CD4-positive, alpha-beta T cell treated with Interleukin-2 at 100 ng/mL for 4 hours (primary cell): ENCODE data around the gene ICOSLG.
A peak's percentile ranks its signal among the peaks of the same experiment; 100 is the strongest.
"Not testable (repeated sequence)": the region's sequence is repeated elsewhere in the genome, so short reads cannot be mapped to it uniquely, and the experiment has no call there.

Experiments used
- DNase-seq: peaks from one replicate; pipeline ENCODE4 v3.0.0-alpha.2; 2020; ENCODE audit warnings: low spot score

The ICOSLG gene, protein sequence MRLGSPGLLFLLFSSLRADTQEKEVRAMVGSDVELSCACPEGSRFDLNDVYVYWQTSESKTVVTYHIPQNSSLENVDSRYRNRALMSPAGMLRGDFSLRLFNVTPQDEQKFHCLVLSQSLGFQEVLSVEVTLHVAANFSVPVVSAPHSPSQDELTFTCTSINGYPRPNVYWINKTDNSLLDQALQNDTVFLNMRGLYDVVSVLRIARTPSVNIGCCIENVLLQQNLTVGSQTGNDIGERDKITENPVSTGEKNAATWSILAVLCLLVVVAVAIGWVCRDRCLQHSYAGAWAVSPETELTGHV

GRCh38 chr21:44240842-44241241 is at the start of gene ICOSLG:
Gene ICOSLG, minus strand, starts transcription at chr21:44240943. Its CDS starts 126 bp downstream, at chr21:44240817.
- not testable (repeated sequence) for DNase-seq

DNA sequence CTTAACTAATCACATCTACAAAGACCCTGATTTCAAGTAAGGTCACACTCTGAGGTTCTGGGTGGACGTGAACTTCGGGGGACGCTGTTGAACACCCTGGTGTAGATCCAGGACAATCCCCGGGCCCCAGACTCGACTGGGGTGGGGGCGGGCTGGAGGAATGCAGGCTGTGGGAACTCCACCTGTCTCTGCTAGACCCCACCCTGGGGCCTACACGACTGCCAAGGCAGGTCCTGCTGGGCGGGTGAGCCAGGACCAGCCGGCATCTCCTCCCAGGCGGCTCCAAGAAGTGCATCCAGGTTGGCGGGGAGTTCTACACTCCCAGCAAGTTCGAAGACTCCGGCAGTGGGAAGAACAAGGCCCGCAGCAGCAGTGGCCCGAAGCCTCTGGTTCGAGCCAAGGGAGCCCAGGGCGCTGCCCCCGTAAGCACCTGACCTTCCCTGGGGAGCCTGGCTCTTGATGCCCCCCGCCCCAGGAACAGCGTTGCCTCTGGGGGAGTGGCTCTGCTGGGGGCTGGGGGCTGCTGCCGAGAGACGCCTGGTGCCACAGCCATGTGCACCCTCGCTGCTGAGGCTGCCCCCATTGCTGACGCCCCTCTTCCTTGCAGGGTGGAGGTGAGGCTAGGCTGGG is 48.8 kb upstream of the ICOSLG start:
- DNase-seq = no peak

DNA sequence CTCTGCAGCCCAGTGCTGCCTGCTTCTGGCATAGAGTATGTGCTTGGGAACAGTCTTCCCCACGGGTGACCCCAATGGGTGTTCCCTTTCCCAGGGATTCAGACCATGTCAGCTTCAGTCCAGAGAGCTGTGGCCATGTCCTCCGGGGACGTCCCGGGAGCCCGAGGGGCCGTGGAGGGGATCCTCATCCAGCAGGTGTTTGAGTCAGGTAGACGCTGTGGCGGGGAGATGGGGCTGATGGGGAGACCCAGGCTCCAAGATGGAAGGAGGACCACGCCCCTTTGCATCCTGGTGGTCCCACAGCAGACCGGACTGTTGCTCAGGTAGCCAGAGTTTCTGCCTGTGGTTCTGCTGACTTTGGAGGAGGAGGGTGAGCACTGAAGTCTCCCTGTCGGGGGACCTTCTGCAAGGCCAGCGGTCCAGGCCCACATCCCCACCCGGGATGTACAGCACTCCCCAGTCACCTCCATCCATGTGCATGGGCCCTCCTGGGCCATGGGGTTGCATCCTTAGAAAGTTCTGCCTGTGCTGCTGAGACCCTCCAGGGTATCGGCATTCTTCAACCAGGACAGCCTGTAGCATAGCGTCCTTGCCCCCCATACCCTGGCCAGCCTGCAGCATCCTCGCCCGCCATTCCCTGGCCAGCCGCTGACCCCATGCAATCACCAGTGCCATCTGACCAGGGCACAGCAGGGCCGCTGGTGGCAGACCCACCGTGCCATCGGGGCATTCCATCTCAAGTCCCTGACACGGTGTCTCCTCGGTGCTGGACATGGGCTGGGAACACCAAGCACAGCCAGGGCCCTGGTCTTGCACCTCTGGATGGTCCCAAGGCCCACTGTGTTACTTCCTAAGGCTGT is 47.7 kb upstream of the ICOSLG start:
- no peak for DNase-seq

DNA sequence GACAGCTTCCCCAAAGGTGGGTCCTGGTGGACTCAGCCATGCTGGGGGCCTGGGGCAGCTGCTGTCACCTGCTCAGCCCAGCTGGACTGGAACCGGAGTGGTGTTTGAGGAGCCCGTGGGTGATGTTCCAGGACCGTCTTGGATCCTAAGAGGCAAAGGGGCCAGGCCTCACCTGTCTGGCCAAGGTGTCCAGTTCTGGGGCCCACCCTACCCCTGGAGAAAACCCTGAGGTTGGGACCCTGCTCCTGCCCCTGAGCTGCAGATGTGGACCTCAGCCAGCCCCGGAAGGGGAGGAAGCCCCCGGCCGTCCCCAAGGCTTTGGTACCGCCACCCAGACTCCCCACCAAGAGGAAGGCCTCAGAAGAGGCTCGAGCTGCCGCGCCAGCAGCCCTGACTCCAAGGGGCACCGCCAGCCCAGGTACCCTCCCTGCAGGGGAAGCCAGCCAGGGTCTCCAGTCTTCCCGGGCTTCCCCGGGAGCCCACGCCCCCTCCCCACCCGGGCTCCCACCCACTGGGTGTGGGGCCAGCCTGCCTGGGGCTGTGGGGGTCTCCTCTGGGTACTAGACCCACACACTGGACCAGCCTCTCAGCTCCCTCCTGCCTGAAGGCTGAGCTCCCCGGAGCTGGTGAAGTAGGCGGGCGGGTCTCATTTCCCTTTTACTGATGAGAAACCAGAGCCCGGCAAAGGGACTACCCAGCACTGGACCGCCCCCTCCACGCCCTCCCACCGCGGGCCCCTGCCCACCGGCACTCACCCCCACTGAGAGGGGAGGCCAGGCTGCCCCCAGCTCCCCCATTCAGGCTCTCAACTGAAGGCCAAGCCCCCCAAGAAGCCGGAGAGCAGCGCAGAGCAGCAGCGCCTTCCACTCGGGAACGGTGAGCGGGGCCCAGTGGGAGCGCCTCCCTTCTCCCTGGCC is 46.2 kb upstream of the ICOSLG start:
- no peak for DNase-seq

- no peak for DNase-seq
Observed at GRCh38 chr21:44286086-44286715, 45.5 kb upstream of the ICOSLG start.

DNA sequence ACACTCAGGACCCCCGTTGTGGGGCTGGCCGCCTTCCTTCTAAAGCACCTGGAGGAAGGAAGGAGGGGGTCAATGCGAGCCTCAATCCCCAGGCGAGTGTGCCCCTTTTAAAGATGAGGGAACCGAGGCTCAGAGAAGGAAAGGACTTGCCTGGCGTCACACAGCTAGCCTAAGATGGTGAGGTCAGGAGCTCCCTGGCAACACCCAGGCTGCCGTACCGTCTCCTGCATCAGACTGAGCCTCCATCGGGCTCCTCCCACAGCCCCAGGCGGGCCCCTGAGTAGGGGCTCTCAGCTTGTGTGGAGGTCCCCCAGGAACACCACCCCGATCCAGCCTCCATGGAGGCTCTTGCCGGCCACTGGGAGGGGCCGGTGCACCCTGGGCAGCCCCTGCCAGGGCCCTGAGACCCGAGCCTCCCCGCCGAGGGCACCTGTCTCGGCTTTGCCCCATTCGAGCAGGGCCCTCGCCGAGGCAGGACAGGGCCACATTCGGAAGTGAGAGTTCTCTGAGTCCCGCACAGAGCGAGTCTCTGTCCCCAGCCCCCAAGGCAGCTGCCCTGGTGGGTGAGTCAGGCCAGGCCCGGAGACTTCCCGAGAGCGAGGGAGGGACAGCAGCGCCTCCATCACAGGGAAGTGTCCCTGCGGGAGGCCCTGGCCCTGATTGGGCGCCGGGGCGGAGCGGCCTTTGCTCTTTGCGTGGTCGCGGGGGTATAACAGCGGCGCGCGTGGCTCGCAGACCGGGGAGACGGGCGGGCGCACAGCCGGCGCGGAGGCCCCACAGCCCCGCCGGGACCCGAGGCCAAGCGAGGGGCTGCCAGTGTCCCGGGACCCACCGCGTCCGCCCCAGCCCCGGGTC is 44.6 kb upstream of the ICOSLG start, which contains the start of gene AIRE:
AIRE (plus strand) TSS at position 739 of the 855 bp plus-strand sequence. CDS start 131 bp downstream, outside the sequence.
- no peak for DNase-seq

DNA sequence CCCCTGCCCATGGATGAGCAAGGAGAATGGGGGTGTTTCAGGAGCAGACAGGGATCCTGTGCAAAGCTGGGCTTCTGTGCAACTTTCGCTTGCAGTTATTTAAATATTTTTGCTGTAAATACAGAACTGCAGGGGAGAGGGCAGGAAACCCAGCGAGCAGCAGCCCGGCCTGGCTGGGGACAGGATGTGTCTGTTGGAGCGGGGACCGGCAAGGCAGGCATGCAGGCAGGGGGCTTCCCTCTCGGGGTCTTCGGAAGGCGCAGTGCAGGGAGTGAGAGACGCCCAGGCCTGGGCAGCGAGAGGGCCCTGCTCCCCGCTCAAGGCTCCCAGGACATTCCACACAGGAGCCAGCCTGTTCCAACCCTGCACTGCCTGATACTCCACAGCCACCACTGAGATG is 43.2 kb upstream of the ICOSLG start:
- no peak for DNase-seq

DNA sequence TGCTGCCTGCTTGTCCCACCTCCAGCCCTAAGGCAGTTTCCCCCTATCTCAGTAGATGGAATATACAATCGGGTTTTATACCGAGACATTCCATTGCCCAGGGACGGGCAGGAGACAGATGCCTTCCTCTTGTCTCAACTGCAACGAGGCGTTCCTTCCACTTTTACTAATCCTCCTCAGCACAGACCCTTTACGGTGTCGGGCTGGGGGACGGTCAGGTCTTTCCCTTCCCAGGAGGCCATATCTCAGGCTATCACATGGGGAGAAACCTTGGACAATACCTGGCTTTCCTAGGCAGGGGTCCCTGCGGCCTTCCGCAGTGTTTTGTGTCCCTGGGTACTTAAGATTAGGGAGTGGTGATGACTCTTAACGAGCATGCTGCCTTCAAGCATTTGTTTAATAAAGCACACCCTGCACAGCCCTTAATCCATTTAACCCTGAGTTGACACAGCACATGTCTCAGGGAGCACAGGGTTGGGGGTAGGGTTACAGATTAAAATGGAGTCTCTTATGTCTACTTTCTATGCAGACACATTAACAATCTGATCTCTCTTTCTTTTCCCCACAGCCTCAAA is 42.6 kb upstream of the ICOSLG start:
- DNase-seq = not testable (repeated sequence)

DNA sequence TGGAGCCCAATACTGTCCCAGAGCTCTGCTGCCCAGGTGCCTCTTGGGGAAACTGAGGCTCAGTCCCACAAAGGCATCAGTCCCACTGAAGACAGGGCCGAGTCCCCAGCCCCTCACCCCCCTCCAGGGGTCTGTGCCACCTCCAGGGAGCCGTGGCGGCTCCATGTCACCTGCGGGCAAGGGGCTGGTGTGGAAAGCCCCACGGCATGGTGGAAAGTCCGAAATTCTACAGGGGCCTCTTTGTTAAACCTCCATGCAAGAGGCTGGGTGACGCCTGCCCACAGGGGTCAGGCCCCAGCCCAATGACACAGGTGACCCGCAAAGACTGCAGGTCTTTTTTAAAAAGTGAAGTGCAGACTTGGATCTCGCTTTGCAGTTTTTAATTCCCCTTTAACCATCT is 41.6 kb upstream of the ICOSLG start:
- DNase-seq = no peak

DNA sequence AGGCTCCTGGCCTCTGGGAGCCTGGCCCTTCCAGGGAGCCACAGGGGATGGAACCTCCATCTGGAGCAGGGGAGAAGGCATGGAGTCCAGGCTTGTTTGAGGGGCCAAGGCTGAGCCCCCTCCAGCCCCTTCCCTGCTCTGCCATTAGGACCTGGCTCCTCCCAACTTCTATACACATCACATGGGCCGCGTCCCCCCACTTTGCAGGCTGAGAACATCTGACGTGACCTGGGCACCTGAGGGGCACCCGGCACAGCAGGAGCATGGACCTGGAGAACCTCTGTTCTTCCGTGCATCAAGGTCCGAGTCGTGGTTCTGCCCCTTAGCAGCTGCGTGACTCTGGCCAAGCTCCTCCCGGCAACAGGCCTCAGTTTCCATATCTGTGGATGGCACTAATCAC is 41.1 kb upstream of the ICOSLG start:
- no peak for DNase-seq

DNA sequence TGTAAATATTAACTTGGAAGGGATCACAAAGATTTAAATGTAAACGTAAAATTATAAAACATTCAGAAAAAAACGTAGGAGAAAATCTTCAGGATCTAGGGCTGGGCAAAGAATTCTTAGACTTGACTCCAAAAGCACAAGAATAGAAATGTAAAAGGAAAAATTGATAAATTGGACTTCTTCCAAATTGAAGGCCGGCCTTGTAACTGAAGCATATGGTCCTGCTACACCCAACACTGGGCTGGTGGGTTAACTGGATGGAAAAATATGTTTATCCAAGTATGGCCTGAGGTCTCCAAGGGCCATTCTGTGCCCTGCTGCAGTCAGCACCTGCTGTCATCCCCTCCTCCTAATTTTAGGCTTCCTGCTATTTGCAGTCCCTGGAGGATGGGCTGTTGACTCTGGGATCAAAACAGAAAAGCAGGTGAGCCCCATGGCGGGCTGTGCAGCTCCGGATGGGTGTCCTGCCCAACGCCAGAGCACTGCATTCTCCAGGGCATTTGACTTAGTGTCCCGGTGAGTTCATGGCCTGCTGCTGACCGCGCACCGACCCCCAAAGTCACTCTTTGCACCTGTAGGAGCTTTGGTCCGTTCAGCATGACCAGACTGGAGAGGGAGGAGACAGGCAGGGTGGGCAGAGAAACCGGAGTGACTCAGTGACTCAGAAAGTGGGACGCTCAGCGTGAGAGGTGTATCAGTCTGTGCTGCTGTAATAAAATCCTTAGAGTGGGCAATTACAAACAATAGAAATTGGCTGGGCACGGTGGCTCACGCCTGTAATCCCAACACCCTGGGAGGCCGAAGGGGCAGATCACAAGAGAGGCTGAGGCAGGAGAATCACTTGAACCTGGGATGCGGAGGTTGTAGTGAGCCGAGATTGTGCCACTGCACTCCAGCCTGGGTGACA is 38.9 kb upstream of the ICOSLG start:
- no peak for DNase-seq

- no peak for DNase-seq
Observed at GRCh38 chr21:44275041-44275440, 34.3 kb upstream of the ICOSLG start.

DNA sequence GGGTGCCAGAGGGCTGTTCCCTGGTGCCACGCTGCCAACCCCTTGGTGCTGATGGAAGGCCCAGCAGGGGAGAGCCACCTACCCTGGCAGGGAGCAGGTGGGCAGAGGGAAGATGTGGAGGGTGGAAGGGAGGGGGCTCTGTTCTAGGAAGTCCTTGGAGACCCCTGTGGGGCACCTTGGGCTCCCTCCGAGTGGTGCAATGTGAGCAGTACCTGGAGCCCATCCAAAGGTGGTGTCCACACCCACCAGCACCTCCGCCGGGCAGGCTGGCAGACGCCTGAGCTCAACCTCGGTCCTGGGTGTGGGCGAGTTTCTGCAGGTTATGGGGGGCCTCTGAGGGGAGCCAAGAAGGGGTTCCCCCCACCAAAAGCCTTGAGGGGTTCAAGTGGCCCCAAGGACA is 32.3 kb upstream of the ICOSLG start:
- DNase-seq = no peak

GRCh38 chr21:44272284-44272858 is 31.6 kb upstream of the ICOSLG start:
- no peak for DNase-seq

GRCh38 chr21:44271558-44272283 is 31.0 kb upstream of the ICOSLG start:
- no peak for DNase-seq

- DNase-seq = no peak
Observed at GRCh38 chr21:44269090-44269489, 28.3 kb upstream of the ICOSLG start.

DNA sequence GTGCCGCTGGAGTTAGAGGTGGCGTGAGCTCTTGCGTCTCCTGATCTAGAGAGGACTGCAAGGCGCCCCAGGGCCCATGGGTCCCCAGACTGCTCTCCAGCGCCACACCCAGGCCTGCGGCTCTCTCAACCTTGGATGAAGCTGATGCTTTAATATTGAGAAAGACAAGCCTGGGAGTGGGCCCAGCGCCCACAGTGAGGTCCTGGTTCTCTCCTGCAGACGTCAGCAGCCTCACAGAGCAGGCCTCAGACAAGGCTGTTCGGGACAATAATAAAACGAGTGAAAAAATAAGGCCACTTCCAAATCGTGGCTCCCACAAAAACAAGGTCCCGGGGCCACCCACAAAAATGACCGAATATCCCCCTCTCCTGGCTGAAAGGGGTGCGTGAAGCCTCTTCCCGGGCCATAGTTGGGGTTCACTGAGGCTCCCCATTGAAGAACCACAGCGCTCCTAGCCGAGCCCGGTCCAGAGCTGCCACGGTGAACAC is 27.0 kb upstream of the ICOSLG start:
- peak; percentile 27 for DNase-seq
